Activated CD8-positive, alpha-beta memory T cell treated with anti-CD3 and anti-CD28 coated beads, Interleukin-2, amount 50 U/mL, for 24 hours (primary cell): ENCODE results near the gene GUCD1.

Experiments used
- DNase-seq: peaks from one replicate; pipeline ENCODE4 v3.0.0-alpha.2; 2020; ENCODE audit errors: extremely low read depth

The GUCD1 gene

GRCh38 chr22:24529898-24530297, 25.0 kb downstream of the GUCD1 start:
- no peak for DNase-seq

GRCh38 chr22:24526191-24526590, 28.7 kb downstream of the GUCD1 start:
- DNase-seq: no peak

GRCh38 chr22:24525416-24526037, 29.4 kb downstream of the GUCD1 start:
- peak; percentile 50 for DNase-seq

- no peak for DNase-seq
Observed at GRCh38 chr22:24523873-24524272, 31.1 kb downstream of the GUCD1 start.

GRCh38 chr22:24521791-24522245, 33.1 kb downstream of the GUCD1 start:
- no peak for DNase-seq

- no peak for DNase-seq
Observed at GRCh38 chr22:24519496-24519895, 35.4 kb downstream of the GUCD1 start.

- DNase-seq: no peak
Observed at GRCh38 chr22:24518771-24519485, 36.0 kb downstream of the GUCD1 start.

GRCh38 chr22:24518228-24518627, 36.7 kb downstream of the GUCD1 start:
- DNase-seq: no peak

GRCh38 chr22:24517446-24517845, 37.5 kb downstream of the GUCD1 start:
- no peak for DNase-seq

GRCh38 chr22:24516301-24516737, 38.6 kb downstream of the GUCD1 start:
- DNase-seq: no peak

- DNase-seq: no peak
Observed at GRCh38 chr22:24515027-24515338, 40.0 kb downstream of the GUCD1 start.

GRCh38 chr22:24514241-24515026, 40.5 kb downstream of the GUCD1 start:
- DNase-seq: no peak

GRCh38 chr22:24513378-24514240, 41.3 kb downstream of the GUCD1 start:
- no peak for DNase-seq

- no peak for DNase-seq
Observed at GRCh38 chr22:24512043-24512442, 42.9 kb downstream of the GUCD1 start.

- no peak for DNase-seq
Observed at GRCh38 chr22:24510637-24511625, 44.0 kb downstream of the GUCD1 start.

GRCh38 chr22:24507716-24508115, 47.2 kb downstream of the GUCD1 start:
- DNase-seq: no peak

GRCh38 chr22:24506802-24507438, 48.0 kb downstream of the GUCD1 start:
- no peak for DNase-seq

GRCh38 chr22:24504956-24505736, 49.8 kb downstream of the GUCD1 start:
- DNase-seq: no peak

GRCh38 chr22:24504540-24504939, 50.4 kb downstream of the GUCD1 start:
- DNase-seq: no peak
